NCI-H2196 (cell line): ENCODE measurements around the gene RNF214.
"Not testable (repeated sequence)": the region's sequence is repeated elsewhere in the genome, so short reads cannot be mapped to it uniquely, and the experiment has no call there.

ENCODE experiments used
- DNase-seq: peaks from one replicate; lab custom pipeline; 2025; ENCODE audit not compliant: unreplicated experiment; lab: John Stamatoyannopoulos, UW

RNF214 gene

DNA sequence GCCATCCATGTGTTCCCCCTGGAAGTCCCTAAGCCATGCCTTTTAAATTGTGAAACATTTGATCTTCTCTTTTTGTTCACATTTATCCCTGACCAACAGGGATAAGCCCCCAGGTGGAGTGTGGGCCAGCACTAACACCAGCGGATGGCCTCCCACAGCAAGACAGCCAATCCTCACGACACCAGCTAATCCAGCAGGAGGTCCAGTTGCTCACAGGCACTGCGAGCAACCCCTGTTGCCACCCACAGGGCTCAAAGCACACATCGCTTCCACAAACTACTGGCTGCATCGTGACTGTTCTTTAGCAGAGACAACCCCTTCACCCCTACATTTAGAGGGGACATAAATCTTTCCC, 2.6 kb upstream of the RNF214 start:
- DNase-seq = no peak

DNA sequence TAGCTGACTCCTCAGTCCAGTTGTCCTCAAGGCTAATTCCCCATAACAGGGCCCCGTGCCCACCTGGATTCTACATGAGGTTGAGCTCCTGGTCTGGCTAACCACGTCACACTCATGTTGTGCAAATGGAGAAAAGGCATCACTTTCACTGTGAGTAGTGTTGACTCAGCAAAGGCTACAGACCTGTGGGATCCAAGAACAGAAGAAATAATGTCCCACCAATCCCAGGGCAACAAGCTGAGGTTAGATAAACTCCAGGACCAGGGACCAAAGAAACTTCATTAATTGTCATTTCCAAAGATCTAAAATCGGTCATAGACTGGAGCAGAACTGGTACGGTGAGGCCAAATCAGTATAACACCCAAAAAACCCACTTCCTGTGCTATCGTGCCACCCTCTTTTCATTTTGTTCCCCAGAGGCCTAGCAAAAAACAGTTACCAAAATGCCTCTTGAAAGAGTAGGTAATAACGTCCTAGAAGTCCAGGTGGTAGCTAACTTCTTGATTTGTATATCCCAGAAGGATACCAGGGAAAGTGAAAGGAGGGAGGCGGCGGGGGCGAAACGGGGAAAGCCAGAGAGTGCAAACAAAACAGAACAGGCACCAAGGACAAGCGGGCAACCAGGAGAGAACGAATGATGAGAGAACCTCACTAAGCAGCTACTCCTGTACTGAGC, 2.0 kb upstream of the RNF214 start:
- no peak for DNase-seq

DNA sequence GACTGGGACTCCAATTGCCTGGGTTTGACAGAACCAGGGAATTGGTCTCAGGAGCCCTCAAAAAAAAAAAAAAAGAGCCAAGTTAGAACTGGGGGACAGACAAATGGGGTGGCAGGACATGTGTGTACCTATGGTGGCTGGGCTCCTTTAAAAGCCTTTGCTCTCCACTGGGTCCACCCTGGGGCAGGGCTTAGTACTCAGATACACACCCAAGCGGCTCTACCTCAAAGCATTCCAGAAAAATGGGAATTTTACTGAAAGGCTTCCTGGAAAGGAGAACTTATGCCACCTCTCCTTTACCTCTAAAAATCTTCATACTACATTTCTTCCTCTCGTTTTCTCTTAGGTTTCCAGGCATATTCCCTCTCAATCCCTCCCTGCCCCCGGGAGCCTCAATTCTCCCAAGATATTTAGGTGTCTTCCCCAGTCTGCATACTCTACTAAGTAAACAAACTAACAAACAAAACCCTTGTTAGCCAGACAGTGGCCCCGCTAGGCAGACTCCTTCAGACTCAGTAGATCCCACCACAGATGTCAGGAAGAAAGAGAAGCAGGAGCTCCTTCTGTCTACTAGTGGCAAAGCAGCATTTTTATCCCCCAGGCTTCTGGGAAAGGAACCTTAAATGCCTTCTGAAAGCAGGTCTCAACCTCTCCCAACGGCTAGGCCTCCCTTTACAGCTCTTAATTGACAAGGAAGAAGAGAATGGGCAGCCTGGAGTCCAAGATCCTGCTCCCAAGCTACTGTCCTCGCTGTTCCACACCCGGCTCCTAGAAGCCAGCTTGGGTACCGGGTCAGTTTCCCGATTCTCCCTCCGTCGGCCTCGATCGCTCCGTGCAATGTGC, 1.3 kb upstream of the RNF214 start:
- DNase-seq = no peak

DNA sequence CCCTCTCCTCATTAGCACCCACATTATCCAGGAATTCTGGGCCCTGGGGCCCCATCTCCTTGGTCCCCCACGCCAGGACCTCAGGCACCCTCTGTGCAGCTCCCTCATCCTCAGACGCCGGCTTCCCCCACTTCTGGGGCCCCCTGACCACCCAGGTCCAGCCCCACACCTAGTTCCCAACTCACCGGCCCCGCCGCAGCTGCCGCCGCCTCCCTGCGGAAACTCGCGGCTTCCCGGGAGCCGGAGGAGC, 704 bp upstream of the RNF214 start, which contains the start of gene PCSK7:
Gene PCSK7 (minus strand): TSS at position 232 of the 250 bp plus-strand sequence. CDS start 2,229 bp downstream, outside the sequence.
- no peak for DNase-seq

DNA sequence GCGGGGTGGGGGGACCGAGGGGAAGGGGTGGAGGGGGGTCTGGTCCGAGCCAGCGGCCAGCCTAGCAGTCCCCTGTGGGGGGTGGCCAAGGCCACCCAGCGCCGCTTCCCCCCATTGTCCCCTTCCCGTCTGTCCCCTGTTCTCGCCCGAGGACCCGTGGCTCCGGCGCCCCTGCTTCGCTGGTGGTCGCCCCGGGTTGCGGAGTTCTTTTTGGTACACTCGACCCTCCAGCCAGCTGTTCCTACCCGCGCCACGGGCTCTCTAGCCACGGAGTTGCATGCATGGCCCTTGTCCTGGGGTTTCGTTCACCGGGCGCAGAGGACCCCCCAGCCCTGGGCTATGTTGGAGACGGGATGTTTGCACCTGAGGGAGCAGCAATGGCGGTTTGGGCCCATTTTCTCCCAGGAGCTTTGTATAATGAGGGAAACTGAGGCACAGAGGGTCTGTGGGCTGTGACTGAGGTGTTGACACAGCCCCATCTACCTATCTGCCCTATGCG, 489 bp downstream of the RNF214 start:
- no peak for DNase-seq

DNA sequence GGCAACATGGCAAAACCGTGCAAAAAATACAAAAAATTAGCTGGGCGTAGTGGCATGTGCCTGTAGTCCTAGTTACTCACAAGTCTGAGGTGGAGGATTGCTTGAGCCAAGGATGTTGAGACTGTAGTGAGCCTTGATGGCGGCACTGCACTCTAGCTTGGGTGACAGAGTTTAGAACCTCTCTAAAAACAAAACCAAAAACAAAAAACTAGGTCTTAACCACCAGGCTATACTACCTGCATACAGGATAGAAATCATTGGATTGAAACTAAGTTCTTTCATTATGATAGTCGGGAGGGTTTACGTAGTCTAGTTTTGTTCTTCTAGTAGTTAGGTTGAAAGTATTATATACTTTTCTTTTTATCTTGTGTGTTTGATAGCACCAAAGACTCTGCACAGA, 5.8 kb downstream of the RNF214 start:
- DNase-seq = no peak

DNA sequence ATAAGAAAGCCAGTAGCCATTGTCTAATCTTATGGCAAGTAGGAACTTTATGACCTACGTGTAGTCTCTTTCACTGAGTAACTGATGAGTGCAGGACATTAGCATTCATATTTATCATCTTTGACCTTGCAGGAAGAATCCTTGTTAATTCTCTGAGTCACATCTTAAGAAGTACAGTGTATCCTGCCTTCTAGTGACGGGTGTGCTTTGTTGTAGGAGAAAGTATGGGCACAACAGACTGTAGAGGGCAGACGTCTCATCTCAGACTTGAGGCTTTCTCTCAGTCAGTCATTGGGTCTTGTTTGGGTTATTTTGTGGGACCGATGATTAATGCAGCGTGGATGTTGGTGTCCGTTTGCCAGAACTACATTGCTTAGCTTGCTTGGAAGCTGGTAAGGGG, 6.8 kb downstream of the RNF214 start:
- DNase-seq = no peak

DNA sequence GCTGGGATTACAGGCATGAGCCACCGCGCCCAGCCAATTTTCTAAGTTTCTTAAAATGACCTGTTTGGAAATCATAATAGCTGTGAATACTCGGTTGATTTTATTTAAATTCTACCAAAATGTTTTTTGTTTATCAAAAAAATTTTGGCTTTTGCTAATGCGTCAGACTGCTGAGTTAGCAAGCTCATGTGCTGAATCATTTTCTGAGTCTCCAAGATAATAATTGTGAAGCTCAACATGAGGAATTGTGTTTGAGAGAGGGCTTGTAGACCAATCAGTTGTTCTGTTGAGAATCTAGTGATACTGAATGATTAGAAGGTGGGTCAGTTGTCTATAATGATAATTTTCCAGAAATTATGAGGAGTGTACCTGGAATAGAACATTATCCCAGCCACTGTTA, 15.9 kb downstream of the RNF214 start:
- DNase-seq = no peak

DNA sequence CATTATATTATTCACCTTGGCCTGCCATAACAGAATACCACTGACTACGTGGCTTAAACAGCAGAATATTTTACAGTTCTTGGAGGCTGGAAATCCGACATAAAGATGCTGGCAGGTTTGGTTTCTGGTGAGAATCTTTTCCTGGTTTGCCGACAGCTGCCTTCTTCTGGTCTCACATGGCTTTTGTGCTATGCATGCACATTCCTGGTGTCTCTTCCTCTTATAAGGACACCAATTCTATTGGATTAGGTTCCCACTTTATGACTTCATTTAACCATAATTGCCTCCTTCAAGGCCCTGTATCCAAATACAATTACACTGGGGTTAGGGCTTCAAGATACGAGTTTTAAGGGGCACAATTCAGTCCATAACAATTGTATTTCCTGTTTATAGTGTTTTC, 17.1 kb downstream of the RNF214 start:
- no peak for DNase-seq

DNA sequence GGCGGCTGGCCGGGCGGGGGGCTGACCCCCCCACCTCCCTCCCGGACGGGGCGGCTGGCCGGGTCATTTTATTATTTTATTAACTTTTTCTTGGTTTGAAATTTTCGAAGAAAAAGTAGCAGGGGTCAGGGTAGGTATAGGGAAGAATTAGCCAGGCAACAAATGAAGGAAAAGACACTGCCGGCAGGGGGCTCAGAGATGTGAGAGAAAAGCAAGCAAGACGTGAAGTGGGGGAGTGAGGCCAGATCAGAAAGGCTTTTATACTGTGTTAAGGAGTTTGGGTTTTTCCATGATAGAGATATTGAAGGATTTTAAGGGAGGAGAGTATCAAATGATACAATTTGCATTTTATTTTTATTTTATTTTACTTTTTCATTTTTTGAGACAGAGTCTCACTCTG, 19.0 kb downstream of the RNF214 start:
- DNase-seq = no peak

DNA sequence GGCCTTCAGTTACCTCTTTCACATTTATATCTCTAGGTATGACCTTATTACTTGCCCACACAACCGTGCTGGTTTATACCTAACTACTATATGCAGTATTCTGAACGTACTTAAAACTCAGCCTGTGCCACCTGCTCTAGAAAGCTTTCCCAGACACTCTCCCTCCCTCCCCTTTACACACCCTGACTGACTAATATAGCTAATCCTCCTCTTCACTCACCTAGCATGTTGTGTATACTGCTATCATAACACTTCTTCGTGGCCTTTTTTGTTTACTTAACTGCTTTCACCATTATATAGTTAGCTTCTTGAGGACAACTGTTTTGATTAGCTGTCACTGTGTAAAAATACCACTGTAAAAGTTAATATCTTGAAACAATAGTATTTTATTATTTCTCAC, 23.5 kb downstream of the RNF214 start:
- DNase-seq = no peak

DNA sequence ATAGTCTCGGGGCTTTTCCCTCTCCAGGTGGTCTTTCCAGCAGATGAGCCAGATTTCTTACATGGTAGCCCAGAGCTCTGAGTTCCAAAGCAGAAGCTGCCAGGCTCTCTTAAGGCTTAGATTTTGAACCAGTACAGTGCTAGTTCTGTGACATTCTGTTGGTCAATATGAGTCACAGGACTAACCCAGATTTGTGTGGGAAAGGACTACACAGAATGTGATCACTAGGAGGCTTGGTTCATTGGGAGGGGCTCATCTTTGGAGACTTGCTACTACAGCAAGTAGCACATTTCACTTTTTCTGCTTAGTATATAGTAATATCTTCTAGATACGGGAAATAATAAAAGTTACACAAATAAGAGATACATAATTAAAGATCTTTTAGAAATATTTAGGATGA, 24.1 kb downstream of the RNF214 start:
- DNase-seq = no peak

DNA sequence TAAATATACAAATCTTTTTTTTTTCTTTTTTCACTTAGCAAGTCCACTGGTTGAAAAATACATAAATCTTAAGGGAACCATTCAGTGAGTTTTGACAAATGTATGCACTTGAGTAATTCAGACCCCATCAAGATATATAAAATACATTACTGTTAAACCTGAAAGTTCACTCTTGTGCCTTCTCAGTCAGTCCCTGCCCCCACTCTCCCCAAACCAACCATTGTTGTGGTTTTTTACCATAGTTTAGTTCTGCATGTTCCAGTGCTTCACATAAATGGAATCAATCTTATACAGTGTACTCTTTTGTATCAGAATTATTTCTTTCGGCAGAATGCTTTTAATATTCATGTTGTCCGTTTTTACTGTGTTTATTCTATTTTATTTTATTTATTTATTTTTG, 26.1 kb downstream of the RNF214 start:
- no peak for DNase-seq

DNA sequence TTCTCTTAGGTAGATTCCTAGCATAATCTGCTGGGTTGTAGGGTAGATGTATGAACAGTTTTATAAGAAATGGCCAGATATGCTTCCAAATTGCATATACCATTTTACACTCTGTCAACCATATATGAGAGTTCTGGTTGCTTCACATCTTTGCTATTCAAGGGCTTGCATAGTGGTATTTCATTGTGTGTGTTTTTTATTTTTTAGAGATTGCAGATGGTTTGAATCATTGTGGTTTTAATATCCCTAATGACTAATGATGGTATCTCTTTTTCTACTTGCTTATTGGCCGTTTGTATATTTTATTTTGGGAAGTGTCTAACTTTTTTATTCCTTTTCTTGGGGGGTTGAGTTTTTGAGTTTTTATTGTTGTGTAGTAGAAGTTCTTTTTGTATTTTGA, 26.9 kb downstream of the RNF214 start:
- no peak for DNase-seq

DNA sequence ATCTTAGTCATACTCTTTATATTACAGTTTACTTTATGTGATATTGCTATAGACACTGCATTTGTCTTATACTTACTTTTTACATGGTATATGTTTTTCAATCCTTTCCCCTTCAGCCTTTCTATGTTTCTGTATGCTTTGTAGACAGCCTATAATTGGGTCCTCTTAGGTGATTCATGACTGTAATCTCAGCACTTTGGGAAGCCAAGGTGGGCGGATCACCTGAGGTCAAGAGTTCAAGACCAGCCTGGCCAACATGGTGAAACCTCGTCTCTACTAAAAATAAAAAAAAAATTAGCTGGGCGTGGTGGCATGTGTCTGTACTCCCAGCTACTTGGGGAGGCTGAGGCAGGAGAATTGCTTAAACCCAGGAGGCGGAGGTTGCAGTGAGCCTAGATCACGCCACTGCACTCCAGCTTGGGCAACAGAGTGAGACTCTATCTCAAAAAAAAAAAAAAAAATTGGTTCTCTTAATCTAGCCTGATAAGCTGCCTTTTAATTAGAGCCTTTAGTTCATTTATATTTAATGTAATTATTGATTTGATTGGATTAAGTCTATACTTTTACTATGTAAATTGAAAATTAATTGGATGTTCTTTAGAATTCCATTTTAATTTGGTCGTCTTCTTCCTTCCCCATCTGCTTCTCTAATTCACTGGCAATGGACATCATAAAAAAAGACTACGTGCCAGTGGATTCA, 32.3 kb downstream of the RNF214 start:
- not testable (repeated sequence) for DNase-seq

DNA sequence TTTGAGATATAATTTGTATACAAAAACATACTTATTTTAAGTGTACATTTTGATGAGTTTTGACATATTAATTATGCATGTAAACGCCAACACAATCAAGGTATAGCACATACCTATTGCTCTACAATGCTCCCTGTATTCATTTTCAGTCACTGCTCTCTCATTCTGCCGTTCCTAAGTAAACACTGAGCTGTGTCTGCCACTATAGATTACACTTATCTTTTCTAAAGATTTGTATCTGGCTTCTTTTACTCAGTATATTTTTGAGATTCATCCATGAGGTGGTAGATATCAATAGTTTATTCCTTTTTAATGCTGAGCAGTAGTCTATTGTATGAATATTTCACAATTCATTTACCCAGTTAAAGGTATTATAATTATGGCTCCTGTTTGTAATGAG, 33.3 kb downstream of the RNF214 start:
- no peak for DNase-seq

DNA sequence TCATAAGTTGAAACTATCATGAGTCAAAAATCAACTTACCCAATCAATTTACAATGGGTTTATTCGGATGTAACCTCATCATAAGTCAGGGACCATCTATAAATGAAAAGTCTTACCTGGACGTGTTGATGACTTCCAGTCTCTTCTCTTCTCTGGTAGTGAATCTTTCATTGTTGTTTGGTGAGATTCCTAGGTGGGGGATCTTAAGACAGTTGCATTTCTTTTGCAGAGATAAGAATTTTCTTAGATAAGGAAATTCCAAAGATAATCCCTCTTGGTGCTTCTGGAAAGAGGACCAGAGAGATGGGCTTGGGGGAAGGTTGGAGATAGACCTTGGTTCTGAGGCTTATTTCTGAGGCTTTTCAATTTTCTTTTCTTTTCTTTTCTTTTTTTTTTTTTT, 37.4 kb downstream of the RNF214 start:
- DNase-seq = no peak

DNA sequence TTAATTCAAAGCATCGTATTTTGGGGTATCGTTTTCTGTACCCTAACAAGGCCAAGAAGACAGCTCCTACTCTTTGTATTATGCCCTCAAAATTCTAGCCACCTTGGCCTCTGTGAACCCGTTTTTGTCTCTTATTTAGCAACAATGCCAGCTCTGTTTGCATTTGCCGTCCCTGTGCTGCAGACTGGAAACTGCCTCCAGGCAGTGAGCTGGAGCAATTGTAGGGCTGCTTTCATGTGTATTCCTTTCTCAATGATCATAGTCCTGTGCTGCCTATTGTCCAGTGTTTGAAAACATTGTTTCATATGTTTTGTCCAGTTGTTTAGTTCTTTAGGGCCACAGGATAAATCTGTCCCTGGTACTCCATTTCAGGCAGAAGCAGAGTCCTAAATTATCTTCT, 38.7 kb downstream of the RNF214 start:
- no peak for DNase-seq

DNA sequence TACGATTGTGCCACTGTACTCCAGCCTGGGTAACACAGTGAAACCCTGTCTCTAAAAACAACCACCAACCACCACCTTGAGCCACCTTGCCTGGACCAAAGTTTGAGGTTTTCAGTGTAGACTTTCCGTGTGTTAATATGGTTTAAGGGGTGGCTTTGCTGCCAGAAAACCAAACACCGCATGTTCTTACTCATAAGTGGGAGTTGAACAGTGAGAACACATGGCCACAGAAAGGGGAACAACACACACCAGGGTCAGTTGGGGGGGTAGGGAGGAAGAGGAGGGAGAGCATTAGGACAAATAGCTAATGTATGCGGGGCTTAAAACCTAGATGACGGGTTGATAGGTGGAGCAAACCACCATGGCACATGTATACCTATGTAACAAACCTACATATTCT, 39.7 kb downstream of the RNF214 start:
- not testable (repeated sequence) for DNase-seq

DNA sequence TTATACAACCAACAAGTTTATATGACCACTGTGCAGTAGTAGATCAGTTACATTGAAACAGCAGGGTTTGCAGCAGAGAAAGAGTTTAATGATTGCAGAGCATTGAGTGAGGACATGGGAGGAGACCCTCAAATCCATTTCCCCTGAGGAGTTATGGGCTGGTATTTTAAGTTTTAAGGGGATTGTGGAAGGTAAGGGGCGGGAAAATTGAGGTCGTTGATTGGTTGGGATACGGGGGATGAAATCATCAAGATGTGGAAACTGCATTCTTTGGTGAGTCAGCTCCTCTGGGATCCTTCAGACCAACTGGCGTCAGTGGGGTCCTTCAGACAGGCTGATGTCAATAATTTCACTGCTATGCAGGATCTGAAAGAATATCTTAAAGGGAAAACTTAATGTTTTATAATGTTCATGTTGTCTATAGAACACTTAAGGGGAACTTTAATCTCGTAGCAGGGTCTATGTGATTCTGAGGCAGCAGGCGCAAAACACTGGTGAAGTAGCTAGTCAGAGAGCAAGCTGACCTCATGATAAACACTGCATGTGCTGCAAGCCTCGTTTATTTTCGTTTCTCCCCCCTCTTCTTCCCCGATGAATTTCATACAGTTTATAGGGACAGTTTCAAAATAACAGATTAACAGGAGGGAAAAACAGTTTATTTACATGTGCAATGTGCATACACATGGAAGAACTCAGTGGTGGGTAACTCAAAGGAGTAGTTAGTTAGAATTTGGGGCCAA, 41.2 kb downstream of the RNF214 start:
- DNase-seq = no peak

DNA sequence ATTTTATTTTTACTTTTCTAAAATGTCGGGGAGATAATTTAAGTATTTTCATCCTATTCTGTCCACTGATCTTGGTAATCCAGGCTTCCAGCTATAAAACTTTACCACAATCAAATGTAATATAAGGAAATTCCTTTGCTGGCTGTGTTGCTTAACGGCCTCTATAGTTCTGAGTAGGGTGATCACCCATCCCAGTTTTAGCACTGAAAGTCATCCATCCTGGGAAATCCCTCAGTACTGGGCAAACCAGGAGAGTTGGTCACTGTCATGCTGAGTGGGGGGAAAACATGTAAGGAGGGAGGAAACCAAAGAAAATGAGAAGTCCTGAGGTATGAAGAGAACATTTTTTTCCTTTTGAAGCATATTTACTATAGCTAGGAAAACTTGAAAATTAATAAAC, 45.9 kb downstream of the RNF214 start:
- no peak for DNase-seq
